Astrocyte (in vitro differentiated cells and primary cell): Measurements from ENCODE around the gene POLN.

Source experiments
- EZH2 ChIP-seq: IDR thresholded peaks from 2 replicates; pipeline ENCODE4 v1.6.1; 2012; ENCODE audit warnings: mild to moderate bottlenecking, low read length, inconsistent platforms; ENCODE audit not compliant: insufficient read depth
- TF ChIP-seq, protein P1 (sequence below): IDR thresholded peaks from 2 replicates; pipeline ENCODE4 v1.5.1; 2011; ENCODE audit warnings: low read depth, mild to moderate bottlenecking, inconsistent platforms, low read length, moderate library complexity; ENCODE audit not compliant: insufficient read depth

DNA sequence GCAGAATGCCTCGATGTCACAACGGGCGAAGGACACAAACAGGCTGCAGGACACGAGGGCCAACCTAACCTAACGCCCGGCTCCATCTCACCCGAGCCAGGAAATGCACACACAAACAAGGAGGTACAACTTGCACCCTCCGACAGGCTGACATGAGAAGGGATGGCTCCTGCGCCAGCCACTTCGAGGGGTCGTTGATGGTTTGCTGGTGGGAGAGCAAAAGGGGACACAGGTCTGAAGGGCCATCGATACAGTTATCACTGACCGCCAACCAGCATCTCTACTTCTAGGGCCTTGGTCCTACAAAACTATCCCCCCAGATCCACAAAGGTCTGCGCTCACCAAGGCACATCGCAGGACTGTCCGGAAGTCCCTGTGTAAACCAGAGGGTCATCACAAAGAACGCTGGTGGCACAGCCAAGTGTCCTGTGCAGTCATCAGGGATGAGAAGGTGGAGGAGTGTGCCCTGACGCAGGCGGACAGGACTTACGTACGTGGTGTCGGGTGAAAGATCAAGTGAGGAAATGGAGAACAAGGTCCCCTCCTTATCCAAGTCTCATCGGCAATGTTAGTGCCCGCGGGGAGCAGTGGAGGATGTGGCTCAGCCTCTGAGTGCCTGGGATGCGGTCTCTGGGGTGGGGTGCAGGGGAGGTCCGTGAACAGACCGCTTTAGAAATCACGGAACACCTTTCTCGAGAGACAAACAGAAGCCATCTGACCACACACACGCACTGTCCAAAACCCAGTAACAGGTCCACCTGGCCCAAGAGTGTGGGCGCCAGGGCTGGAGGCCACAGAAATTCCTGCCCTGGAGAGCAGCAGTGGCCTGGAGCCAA, 13.0 kb upstream of the POLN start:
- TF ChIP-seq EZH2: no peak
- TF ChIP-seq, protein P1, sequence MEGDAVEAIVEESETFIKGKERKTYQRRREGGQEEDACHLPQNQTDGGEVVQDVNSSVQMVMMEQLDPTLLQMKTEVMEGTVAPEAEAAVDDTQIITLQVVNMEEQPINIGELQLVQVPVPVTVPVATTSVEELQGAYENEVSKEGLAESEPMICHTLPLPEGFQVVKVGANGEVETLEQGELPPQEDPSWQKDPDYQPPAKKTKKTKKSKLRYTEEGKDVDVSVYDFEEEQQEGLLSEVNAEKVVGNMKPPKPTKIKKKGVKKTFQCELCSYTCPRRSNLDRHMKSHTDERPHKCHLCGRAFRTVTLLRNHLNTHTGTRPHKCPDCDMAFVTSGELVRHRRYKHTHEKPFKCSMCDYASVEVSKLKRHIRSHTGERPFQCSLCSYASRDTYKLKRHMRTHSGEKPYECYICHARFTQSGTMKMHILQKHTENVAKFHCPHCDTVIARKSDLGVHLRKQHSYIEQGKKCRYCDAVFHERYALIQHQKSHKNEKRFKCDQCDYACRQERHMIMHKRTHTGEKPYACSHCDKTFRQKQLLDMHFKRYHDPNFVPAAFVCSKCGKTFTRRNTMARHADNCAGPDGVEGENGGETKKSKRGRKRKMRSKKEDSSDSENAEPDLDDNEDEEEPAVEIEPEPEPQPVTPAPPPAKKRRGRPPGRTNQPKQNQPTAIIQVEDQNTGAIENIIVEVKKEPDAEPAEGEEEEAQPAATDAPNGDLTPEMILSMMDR: no peak
